Measurements from ENCODE around the gene NCSTN.
A peak's percentile ranks its signal among the peaks of the same experiment; 100 is the strongest.

Gene NCSTN

DNA sequence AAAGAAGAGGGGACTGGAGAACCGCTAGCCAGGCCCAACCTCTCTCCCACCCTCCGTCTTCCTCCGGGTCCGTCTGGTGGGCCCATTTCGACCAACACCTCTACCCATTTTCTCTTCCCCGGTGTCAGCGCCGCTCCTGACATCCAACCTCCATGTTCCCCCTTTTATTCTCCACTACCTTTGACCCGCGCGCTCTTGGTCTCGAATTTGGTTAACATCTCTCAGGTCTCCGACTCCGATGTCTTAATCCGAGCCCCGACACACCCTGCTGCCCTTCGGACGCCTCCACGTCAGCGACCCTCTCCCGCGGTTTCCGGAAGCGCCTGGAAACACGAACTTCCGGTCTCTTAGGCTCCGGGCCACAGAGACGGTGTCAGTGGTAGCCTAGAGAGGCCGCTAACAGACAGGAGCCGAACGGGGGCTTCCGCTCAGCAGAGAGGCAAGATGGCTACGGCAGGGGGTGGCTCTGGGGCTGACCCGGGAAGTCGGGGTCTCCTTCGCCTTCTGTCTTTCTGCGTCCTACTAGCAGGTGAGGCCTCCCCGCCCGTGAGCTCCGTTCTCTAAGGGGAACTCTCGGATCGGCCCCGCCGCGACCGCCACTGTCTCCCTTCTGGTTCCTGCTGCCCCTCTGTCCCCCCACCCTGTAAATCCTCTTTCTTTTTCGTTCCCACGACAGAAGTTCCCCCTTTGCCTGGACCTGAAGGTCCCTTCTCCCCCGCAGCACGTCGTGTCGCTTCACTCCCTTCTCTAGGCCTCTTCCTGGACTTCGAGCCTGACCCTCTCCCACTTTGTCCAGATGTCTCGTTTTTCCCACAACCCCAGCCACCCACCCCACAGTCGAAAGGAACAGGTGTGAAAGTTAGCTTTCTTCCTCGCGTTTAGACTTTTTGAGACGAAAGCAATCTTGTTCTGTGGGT is at the start of gene NCSTN, which contains the start of gene COPA:
NCSTN (plus strand) TSS at position 431 of the 917 bp plus-strand sequence; CDS start at position 445, 14 bp downstream.
COPA (minus strand) TSS at position 298 of the 917 bp plus-strand sequence; CDS start at position 218, 80 bp downstream.
- peak; percentile 94 for DNase-seq

DNA sequence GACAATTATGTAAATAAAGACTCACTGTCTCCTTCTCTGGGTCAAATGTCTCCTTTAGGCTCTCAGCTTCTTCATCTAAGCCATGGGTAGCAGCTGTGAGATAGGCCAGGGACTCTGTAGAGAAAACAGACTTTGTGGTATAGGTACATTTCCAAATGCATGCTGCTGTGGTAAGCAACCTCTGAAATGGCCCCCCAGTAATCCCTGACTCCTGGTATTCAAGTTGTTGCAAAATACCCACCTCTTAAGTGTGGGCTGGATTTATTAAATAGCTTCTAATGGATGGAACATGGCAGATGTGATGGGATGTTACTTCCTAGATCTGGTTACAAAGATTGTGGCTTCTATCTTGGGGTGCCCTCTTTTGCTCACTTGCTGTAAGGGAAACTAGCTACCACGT is 47.1 kb upstream of the NCSTN start:
- DNase-seq = no peak

DNA sequence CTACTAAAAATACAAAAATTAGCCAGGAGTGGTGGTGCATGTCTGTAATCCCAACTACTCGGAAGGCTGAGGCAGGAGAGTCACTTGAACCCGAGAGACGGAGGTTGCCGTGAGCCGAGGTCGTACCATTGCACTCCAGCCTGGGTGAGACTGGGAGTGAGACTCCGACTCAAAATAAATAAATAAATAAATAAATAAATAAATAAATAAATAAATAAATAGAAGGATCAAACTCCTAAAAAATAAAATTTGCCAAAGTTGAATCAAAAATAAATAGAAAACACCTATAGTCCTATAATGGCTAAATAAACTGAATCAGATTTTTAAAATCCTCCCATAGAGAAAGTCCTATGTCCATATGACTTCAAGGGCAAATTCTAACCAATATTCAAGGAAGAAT is 43.0 kb upstream of the NCSTN start:
- DNase-seq = no peak

DNA sequence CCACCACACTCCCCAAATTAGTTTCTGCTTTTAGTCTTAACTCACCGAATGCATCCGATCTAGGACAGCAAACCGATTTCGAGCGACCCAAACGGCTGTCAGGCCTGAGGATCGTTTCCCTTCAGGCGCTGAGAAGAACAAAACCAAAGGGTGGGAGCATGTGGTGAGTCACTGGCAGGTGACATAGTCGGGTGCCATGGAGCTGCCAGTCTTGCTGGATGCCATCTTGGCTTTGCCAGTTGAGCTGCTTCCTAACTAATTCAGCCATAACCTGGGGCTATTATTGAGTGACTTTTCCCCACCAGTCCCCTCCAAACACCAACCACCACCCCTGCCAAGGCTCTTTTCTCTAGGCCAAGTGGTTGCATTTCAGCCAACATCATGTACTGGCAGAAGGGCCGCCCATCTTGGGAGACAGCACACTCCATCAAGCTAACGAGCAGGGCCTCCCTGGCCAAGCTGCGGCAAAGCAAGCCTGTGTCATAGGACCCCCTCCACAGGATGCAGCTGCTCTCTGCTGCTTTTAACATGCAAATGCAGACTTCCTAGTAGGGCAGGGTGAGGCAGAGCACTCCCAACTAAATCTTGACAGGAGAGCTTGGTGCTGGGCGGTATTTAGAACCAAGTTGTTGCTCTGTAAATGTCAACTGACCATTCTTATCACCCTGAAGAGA is 35.9 kb upstream of the NCSTN start:
- DNase-seq = no peak

DNA sequence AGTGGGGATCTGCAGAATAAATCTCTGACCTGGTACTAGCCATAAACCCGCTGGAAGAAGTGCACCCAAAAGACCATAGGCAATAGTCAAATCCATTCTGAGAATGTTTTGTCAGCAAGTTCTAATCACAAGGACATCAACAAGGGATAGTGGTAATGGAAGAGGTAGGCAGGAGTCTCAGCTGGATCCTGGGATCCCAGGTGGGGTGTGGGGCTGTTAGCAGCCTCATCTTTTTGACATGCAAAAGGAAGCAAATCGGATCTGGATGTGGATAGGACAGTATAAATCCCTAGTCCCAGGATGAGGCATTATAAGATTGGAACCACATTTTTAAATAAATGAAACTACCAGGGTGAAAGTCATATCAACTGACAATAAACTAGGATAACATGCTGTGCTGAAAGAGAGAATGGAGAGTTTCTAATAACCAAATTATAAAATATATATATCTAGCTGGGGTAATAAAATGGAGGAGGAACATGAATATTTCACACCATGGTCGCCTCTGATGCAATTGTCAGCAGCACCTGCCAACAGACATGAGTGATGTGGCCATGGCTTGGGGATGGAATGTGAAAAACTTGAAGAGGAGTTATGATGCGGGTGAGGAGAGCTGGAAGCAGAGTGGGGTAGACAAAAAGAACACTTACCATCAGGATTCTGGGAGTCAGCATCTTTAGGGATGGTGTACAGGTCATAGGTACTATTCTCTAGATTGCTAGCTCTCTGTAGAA is 34.6 kb upstream of the NCSTN start:
- DNase-seq = no peak

DNA sequence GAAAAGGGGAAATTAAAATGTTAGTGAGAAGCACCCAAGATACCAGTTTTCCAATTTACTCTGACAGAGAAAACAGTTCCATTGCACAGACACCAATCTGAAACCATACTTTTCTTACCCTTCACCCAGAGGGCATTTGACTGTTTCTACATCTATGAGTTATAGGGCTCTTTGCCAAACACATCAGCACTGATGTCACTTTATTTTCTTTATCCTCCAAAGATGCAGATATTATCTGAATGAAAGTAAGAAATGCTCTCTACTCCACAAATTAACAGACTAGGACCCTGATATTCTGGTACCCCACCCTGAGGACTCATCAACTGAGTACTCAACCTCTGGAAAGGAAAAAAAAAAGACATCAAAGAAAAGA is 34.0 kb upstream of the NCSTN start:
- no peak for DNase-seq

DNA sequence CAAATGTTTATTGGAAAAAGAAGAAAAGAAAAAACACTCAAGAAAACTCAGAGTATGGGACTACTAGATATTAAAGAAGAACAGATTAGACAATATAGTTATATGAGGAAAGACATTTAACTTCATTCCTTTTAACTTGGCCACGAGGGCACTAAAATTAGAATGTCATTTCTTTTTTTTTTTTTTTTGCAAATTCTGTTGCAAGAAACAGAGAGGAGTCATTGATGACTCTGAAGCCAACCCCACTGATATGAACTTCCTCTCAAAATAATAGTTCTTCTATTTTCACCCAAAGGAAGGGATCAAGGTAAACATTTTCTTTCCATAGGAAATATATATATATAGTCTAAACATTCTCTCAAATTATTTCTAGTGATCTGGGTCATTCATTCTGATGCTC is 33.6 kb upstream of the NCSTN start:
- DNase-seq = no peak

DNA sequence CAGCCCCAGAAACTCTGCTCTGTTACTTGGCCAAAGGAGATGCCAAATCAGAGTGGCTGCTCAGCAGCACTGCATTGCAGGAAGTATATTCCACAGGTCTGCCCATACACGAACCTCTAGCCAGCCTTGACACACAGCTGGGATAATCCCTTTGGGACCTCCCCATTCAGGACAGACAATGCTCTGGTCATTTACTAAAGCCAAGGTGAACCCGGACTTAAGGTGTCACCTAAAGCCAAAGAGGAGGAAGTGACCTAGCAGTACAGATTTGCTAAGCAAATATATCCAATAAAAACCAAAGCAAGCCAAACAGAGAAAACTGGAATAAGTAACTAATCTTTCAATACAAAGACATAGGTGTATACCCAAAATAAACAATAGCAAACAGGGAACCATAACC is 27.8 kb upstream of the NCSTN start:
- no peak for DNase-seq

DNA sequence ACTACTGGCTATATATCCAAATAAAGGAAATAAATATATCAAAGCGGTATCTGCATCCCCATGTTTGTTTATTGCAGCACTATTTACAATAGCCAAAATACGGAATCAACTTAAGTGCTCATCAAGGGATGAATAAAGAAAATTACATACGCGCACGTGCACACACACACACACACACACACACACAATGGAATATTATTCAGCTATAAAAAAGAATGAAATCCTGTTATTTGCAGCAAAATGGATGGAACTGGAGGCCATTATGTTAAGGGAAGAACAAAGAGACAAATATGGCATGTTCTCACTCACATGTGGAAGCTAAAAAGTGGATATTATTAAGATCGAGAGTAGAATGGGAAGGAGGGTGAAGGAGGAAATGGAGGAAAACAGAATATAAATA is 20.4 kb upstream of the NCSTN start:
- DNase-seq = no peak

DNA sequence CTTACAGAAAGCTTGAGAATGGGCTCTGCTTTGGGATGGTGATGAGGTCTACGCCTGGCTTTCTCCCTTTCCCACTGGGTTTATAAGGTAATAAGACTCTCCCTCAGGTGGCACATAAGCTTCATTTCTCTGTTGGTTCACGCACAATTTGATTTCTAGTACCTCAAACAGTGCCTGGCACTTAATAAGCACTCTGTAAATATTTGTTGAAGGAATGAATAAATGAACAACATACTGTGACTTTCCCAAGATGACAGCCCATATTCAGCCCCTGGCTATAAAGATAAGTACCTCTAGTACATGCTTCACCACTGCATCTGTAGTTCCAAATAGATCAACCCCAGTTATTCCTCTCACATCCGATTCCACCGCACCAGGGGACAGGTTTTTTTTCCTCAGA is 17.9 kb upstream of the NCSTN start:
- no peak for DNase-seq

DNA sequence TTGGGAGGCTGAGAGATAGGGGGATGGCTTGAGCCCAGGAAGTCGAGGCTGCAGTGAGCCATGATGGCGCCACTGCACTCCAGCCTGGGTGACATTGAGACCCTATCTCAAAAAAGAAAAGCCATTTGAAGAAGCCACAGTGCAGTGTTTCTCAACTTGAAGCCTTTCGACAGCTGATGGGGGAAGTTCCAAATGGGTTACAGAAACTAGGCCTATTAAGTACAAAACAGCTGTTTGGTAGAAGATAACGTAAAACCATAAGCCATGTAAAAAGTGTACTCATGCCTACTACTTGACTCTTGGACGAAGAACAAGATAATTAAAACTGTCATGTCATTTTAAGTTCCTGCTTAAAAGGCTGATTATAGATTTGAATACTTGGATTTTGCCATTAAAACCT is 16.8 kb upstream of the NCSTN start:
- no peak for DNase-seq

DNA sequence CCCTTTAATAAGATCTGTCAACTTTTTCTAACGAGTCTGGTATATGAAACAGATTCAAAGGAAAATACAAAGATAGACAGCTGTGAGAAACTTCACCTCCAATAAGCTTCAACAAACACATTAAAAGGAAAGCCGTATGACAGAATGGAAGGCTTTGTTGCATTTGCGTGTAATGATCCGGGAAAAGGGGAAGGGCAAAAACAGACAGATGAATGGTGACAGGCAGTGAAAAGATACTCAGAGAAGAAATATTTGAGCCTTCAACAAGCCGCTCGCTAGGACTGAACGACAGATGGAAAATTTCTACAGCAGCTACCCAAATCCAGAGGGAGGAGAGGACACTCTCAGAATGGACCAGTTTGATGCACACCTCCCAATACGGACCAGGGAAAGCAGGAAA is 15.0 kb upstream of the NCSTN start:
- no peak for DNase-seq

DNA sequence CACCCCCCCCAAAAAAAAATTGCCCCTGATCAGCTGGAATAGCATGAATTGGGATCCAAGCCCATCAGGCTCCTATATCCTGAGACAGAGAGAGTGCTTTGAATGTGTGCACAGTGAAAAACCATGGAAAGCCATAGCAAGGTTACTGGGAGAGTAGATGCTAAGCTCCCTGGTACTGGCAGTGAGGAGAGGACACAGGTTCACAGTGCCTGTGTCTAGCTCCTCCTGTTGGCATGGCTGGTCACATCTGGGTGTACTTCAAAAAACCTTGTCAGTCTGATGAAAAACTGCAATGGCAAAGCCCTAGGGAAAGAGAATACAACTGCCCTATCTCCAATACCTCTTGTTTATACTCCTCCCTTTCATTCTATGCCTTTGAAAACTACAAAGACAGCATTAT is 13.1 kb upstream of the NCSTN start:
- DNase-seq = no peak

DNA sequence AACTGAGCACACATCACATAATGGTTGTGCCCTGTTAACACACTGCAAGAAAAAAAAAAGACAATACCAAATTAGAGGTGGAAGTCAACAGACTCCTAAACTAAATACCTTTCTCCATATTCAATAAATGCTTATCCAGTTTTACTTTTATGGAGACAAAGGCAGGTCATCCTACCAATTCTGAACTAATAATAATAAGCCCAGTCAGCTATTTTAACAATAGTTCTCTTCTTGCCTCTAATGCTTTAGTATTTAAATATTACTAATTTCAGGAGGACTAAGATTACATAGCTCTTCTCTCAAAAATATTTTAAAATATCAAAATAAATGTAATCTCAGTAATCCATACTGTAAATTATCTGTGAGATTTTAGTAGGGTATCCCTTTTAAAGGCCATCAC is 10.7 kb upstream of the NCSTN start:
- no peak for DNase-seq

DNA sequence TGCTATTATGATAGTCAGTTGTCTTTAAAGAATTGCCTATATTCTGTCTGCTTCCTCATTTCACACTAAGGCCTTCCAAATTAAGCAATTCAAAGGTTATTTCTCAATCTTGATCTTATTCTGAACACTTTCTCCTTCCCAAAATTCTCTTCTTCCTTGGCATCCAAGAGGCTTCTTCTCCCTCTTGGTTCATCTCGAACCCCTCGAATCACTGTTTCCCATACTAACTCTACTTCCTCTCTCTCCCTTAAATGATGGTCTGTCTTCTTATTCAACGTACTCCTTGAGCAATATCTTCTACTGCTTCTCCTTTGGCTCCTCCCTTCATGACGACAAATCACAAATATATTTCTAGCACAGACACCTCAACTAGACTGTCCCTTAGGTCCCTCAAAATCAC is 4.6 kb upstream of the NCSTN start:
- DNase-seq = no peak

DNA sequence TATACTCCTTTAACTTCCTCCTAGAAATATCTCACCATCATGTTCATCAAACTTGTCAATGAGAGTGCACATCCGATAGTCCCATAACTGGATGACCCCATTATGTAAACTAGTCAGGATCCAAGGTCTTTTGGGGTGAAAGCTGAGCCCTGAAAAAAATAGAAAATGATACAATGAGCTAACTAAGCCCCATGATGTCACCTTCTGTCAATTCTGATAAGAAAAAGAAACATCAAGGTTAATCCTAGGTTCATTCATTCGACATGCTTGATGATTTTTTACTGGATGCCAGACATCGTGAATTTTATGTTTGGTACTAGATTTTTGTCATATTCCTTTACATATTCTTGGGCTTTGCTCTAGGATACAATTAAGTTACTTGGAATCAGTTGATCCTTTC is 3.0 kb upstream of the NCSTN start:
- DNase-seq = no peak

DNA sequence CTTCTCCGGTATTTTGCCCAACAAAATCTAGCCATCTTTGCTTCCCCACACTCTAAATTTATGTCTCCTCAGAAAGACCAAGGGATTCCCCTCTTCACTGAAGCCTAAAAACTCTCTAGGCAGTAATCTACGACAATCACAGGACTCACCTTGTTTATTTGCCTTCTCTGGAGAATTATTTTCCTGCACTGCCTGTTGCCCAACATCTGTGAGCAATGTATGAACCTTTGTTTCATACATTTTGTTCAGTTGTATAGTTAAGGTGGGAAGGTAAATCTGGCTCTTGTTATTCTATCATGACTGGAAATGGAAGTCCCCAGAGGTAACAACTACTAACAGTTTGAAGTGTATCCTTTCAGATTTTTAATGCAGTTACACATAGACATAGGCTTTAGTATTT is 2.3 kb upstream of the NCSTN start:
- no peak for DNase-seq

DNA sequence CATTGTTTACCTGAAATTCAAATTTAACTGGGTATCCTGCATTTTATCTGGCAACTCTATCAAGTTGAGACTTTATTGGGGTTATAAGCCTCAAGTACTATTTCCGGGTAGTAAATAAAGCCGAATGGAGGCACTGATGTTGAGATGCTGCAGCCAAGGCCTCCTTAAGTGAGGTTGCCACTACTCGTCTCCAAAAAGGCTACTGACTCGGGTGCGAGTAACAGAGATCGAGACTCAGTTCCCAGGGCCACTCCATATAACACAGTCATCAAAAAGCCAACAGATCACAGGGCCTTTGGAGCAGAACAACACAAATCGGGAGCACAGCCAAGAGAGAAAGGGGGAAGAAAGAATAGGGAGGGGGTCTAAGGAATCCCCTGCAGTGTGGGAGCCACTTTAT is 657 bp upstream of the NCSTN start:
- DNase-seq = no peak

DNA sequence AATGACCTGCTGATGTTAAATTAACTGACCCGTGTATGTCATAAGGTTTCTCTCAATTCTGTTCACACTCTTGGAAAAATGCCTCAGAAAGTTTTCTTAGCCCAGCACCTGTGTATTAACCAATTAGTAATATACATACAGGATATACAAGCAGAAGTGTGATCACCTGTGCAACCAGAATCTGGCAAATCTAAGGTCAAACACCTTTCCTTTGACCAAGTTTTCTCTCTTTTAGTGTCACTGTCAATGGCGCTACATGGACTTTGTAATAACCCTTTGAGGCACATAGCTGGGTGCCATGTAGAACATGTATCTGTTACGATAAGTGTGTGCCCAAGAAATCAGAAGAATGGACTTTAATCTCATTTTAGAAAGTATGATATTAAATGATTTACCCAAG is 1.1 kb downstream of the NCSTN start:
- DNase-seq = no peak

DNA sequence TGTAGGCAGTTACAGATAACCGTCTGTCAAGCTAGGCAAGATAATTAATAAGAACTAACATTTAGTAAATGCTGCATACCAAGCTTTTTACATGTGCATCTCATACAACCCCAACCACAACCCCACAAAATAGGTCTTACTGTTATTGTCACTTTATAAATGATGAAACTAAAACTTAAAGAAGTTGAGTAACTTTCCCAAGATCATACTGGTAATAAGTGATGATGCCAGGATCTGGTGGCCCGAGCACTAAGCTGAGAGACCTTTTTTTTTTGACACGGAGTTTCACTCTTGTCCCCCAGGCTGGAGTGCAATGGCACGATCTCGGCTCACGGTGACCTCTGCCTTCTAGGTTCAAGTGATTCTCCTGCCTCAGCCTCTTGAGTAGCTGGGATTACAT is 1.8 kb downstream of the NCSTN start:
- no peak for DNase-seq

DNA sequence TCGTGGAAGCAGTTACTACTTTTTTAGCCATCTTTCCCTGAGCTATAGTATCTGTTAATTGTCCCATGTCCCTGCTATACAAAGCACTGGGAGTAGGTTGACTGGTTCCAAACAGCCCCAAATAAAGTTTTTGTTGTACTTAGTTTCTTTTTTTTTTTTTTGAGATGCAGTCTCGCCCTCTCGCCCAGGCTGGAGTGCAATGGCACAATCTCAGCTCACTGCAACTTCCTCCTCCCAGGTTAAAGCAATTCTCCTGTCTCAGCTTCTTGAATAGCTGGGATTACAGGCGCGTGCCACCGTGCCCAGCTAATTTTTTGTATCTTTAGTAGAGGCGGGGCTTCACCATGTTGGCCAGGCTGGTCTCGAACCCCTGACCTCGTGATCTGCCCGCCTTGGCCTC is 3.3 kb downstream of the NCSTN start:
- DNase-seq = no peak

DNA sequence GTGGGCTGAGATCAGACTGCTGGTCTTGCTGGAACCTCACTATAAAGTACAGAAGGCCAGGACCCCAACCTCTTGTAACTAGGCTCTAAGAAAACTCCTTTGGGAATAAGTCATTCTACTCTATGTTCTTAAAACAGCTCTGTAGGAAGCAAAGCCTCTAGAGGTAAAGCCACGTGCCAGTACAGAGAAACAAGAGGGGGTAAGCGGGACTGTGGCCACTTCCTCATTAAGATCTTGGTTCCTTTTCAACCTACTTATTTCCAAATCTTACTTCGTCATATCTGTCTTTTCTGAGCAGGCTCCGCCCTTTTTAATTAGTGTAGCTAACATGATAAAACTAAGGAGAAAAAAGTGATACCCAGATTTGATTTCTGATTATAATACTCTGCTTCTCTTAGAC is 3.8 kb downstream of the NCSTN start:
- DNase-seq = no peak

DNA sequence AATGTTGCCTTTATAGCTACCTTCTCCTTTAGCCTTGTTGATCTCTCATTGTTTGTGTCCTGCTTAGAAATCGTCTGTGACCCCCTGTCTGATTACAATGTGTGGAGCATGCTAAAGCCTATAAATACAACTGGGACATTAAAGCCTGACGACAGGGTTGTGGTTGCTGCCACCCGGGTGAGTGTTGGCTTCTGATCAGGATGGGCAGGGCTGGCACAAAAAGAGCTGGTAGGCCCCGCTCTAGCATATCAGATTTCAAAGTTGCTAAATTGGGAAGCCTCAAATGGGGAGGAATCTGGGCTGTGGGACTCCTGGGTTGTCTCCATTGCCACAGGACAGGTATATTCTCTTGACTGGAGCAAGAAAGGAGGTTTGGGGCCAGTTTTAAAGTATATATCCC is 8.4 kb downstream of the NCSTN start:
- DNase-seq = no peak

DNA sequence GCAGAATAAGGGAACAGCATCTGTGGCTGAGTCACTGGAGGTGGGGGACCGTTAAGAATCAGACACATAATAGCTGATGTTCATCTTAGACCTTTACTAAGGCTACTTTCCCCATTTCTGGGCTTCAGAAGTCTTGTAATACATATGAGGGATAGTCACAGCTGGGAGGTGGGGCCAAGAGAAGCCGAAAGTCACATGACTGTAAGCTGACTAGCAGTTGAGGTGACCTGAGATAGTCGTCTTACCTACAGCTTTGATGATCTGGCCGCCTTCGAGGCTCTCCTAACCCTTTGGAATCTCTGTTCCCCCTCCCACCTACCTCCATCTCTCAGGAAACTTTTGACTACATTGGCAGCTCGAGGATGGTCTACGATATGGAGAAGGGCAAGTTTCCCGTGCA is 9.4 kb downstream of the NCSTN start:
- DNase-seq = no peak
